Stomach (tissue), 9 donors: ENCODE measurements around the gene SP3. TPM values are rescaled to one million over a fixed set of nuclear protein-coding genes. Genes with fewer than 3 reads are reported as not detected.

Experiments
- DNase-seq, 2 donors: peaks; one replicate each; pipeline versions ENCODE4 v3.0.0 to v3.0.0-alpha.2; 2013 to 2019
- H3K27ac ChIP-seq, 5 donors: fragments of 200-600 bp in 4 of 5; sonication (generic) in 4 of 5; one replicate each; pipeline ENCODE4 v1.5.1; 2013 to 2019; ENCODE audit warnings: mild to moderate bottlenecking in 1 of 5, moderate library complexity in 1 of 5
- H3K27me3 ChIP-seq, 3 donors: fragments of 200-600 bp; sonication (generic); one replicate each; pipeline ENCODE4 v1.5.1; 2017 to 2019; ENCODE audit warnings: mixed run types in 1 of 3
- H3K36me3 ChIP-seq, 4 donors: fragments of 200-600 bp; sonication (generic); 1 replicate in 3 of 4; 2 replicates in 1 of 4; pipeline ENCODE4 v1.5.1; 2016 to 2019
- H3K4me1 ChIP-seq, 4 donors: fragments of 200-600 bp; sonication (generic); one replicate each; pipeline ENCODE4 v1.5.1; 2016 to 2019
- H3K4me3 ChIP-seq, 4 donors: fragments of 200-600 bp; sonication (generic) in 3 of 4; one replicate each; pipeline ENCODE4 v1.5.1; 2016 to 2019; ENCODE audit warnings: mild to moderate bottlenecking in 1 of 4
- H3K9me3 ChIP-seq, 4 donors: fragments of 200-600 bp; sonication (generic); one replicate each; pipeline ENCODE4 v1.5.1; 2016 to 2019
- EP300 ChIP-seq: sonication (generic); formaldehyde crosslinking; IDR thresholded peaks from one replicate; pipeline ENCODE4 v1.6.1; 2017; ENCODE audit warnings: antibody characterized with exemption
- POLR2A ChIP-seq, 4 donors: fragments of 450-650 bp; IDR thresholded peaks; one replicate each; pipeline ENCODE4 v1.6.1; 2016; ENCODE audit warnings: antibody characterized with exemption in 4 of 4, control low read depth in 2 of 4, mild to moderate bottlenecking in 1 of 4, moderate library complexity in 1 of 4
- POLR2AphosphoS5 ChIP-seq, 3 donors: sonication (generic); formaldehyde crosslinking; IDR thresholded peaks; one replicate each; pipeline ENCODE4 v1.6.1; 2016; ENCODE audit warnings: antibody characterized with exemption in 3 of 3
- WGBS, 5 donors: extraction: QIAGEN DNeasy Blood & Tissue Kit in 3 of 5; methylation state at CpG; one replicate each; pipeline versions ENCODE4 v1.1.5 to v1.1.7; 2013 to 2018; 5-methylcytosine and 5-hydroxymethylcytosine counted together
- intact Hi-C: fragments of 100-400 bp; cut with DNase I; formaldehyde crosslinking; loops from one replicate; pipeline ENCODE4 v1.15.1; 2023; ENCODE audit warnings: low total_unique reads
- polyA plus RNA-seq, 3 donors: library from polyadenylated mRNA; stranded (reverse); fragments of 200-250 nt; gene quantifications; one replicate each; pipeline ENCODE4 v1.2.3, GENCODE V29; 2013
- total RNA-seq, 5 donors: library from RNA; depleted of rRNA; stranded (reverse); fragments of >200 nt; gene quantifications; one replicate each; pipeline versions ENCODE4 v1.1.0 to v1.2.3, GENCODE V29; 2014 to 2016
- TF ChIP-seq, protein P1 (sequence below), 7 experiments: fragments of 450-650 bp in 4 of 7; fragments of 200-600 bp in 3 of 7; sonication (generic) in 3 of 7; IDR thresholded peaks; one replicate each; pipeline ENCODE4 v1.5.1; 2016 to 2019; ENCODE audit warnings: antibody characterized with exemption in 7 of 7, control low read depth in 2 of 7, mild to moderate bottlenecking in 1 of 7
- donor health status: healthy with polysubstance abuse.
- donor health status: Bipolar disorder and iron deficiency.
- donor health status: healthy.

The SP3 gene
- total and polyA plus RNA-seq, 8 donors, result 15.0 to 147 (median 45.2) TPM

- WGBS, 5 donors, result 91 to 97% (median 94%) methylated on average over 5 of the region's 5 CpGs
- intact Hi-C loops, result no loop called here
- no peak for DNase-seq
- TF ChIP-seq POLR2A (IDR thresholded peaks at IDR 0.05) (no peak), EP300 (no peak), POLR2AphosphoS5 (IDR thresholded peaks at IDR 0.05) (no peak)
- TF ChIP-seq, protein P1, sequence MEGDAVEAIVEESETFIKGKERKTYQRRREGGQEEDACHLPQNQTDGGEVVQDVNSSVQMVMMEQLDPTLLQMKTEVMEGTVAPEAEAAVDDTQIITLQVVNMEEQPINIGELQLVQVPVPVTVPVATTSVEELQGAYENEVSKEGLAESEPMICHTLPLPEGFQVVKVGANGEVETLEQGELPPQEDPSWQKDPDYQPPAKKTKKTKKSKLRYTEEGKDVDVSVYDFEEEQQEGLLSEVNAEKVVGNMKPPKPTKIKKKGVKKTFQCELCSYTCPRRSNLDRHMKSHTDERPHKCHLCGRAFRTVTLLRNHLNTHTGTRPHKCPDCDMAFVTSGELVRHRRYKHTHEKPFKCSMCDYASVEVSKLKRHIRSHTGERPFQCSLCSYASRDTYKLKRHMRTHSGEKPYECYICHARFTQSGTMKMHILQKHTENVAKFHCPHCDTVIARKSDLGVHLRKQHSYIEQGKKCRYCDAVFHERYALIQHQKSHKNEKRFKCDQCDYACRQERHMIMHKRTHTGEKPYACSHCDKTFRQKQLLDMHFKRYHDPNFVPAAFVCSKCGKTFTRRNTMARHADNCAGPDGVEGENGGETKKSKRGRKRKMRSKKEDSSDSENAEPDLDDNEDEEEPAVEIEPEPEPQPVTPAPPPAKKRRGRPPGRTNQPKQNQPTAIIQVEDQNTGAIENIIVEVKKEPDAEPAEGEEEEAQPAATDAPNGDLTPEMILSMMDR (IDR thresholded peaks at IDR 0.05), result no peak
- no peaks in the 10 kb centered on the region for H3K9me3 ChIP-seq
- no peaks in the 10 kb centered on the region for H3K27me3 ChIP-seq
- no peak overlapping the region for H3K27ac ChIP-seq
- H3K36me3 ChIP-seq, result peaks cover 17 to 38% (median 35%) of the 10 kb centered on the region in 4 donors
- H3K4me1 ChIP-seq, result peaks cover 36 to 98% (median 69%) of the 10 kb centered on the region in 4 donors
- no peak overlapping the region for H3K4me3 ChIP-seq
Observed at GRCh38 chr2:173952267-173953046, 12.7 kb downstream of the SP3 start.

- peaks cover 8 to 93% (median 54%) of the 10 kb centered on the region in 4 donors for H3K4me1 ChIP-seq
- TF ChIP-seq POLR2A (IDR thresholded peaks at IDR 0.05) (no peak), POLR2AphosphoS5 (IDR thresholded peaks at IDR 0.05) (no peak), EP300 (no peak)
- TF ChIP-seq, protein P1 (IDR thresholded peaks at IDR 0.05), result no peak
- H3K36me3 ChIP-seq, result peaks cover 0 to 15% (median 12%) of the 10 kb centered on the region in 4 donors
- DNase-seq, result no peak
- H3K27ac ChIP-seq, result no peak overlapping the region
- intact Hi-C loops, result no loop called here
- no peaks in the 10 kb centered on the region for H3K27me3 ChIP-seq
- no peaks in the 10 kb centered on the region for H3K9me3 ChIP-seq
- H3K4me3 ChIP-seq, result no peak overlapping the region
Observed at GRCh38 chr2:173948842-173949241, 16.3 kb downstream of the SP3 start.

DNA sequence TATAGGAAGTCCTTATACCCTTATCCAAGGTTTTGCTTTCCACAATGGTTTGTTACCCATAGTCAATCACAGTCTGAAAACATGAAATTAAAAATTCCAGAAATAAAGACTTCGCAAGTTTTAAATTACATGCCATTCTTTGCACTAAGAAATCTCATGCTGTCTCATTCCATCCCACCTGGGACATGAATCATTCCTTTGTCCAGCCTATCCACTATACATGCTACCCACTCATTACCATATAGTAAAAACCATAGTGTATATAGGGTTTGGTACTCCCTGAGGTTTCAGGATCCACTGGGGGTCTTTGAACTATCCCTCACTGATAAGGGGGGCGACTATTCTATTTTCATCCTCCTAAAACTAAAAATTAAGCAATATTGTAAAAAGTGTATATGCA, 17.0 kb downstream of the SP3 start:
- Histone ChIP-seq H3K27me3 (no peaks in the 10 kb centered on the region), H3K27ac (no peak overlapping the region), H3K9me3 (no peaks in the 10 kb centered on the region), H3K4me3 (no peak overlapping the region), H3K36me3 (peaks cover 0 to 9% (median 8%) of the 10 kb centered on the region in 4 donors), H3K4me1 (peaks cover 5 to 93% (median 52%) of the 10 kb centered on the region in 4 donors)
- TF ChIP-seq, protein P1 (IDR thresholded peaks at IDR 0.05), result no peak
- TF ChIP-seq EP300, result no peak
- no peak for TF ChIP-seq POLR2A (IDR thresholded peaks at IDR 0.05)
- TF ChIP-seq POLR2AphosphoS5 (IDR thresholded peaks at IDR 0.05), result no peak
- WGBS, 5 donors, result 90 to 96% (median 94%) methylated on average over 2 of the region's 2 CpGs
- no peak for DNase-seq
- intact Hi-C loops, result no loop called here

DNA sequence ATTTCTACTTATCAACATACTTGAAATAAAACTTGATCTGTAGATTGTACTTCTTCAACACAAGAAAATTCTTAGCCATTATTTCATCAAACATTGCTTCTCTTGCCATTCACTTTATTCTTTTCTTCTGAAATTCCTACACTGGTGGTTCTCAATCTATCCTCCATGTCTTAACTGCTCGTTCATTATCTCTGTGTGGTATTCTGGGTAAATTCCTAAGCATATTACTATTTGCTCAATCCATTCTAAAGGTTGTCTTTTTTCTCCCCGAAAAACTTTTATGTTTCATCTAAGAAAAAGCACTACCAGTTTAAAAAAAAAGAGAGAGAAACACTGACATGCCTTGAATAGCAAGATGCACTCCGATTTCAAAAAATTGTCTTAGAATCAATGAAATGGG, 18.0 kb downstream of the SP3 start:
- no peak overlapping the region for H3K27ac ChIP-seq
- H3K4me3 ChIP-seq, result no peak overlapping the region
- no peaks in the 10 kb centered on the region for H3K9me3 ChIP-seq
- no peaks in the 10 kb centered on the region for H3K36me3 ChIP-seq
- intact Hi-C loops, result no loop called here
- H3K27me3 ChIP-seq, result no peaks in the 10 kb centered on the region
- H3K4me1 ChIP-seq, result peaks cover 11 to 93% (median 52%) of the 10 kb centered on the region in 4 donors
- TF ChIP-seq EP300, result no peak
- 63 to 75% (median 68%) methylated on average over 3 of the region's 3 CpGs for WGBS, 5 donors
- no peak for DNase-seq

- WGBS, 5 donors, result 62 to 87% (median 71%) methylated on average over 3 of the region's 3 CpGs
- Histone ChIP-seq H3K27me3 (no peaks in the 10 kb centered on the region), H3K4me3 (no peak overlapping the region), H3K27ac (no peak overlapping the region), H3K4me1 (peaks cover 36 to 92% (median 57%) of the 10 kb centered on the region in 4 donors), H3K36me3 (no peaks in the 10 kb centered on the region), H3K9me3 (no peaks in the 10 kb centered on the region)
- DNase-seq, result peak in 1 of 2 donors; percentile 18
- intact Hi-C loops, result no loop called here
- TF ChIP-seq EP300 (no peak), POLR2A (IDR thresholded peaks at IDR 0.05) (no peak), POLR2AphosphoS5 (IDR thresholded peaks at IDR 0.05) (no peak)
- TF ChIP-seq, protein P1 (IDR thresholded peaks at IDR 0.05), result no peak
Observed at GRCh38 chr2:173943738-173944137, 21.4 kb downstream of the SP3 start.
